Common myeloid progenitor, CD34-positive (primary cell): Measurements from ENCODE around the gene TMEM86B. TPM values are rescaled to one million over a fixed set of nuclear protein-coding genes. Genes with fewer than 3 reads are reported as not detected.

Experiments used
- CTCF ChIA-PET: fragments of 350-600 bp; sonication (Branson Sonifier 250); formaldehyde crosslinking; loops from one replicate; lab custom pipeline; 2021; ENCODE audit warnings: antibody characterized with exemption; lab: Charles Lee
- POLR2A ChIA-PET: fragments of 350-600 bp; sonication (Branson Sonifier 250); formaldehyde crosslinking; loops from one replicate; lab custom pipeline; 2021; ENCODE audit warnings: antibody characterized with exemption; lab: Charles Lee
- DNase-seq, 3 donors: peaks; one replicate each; pipeline versions ENCODE4 v3.0.0 to v3.0.0-alpha.2; 2013
- H3K27ac ChIP-seq, 2 experiments: 1 replicate in 1 of 2; 2 replicates in 1 of 2; pipeline ENCODE4 v1.7.0; 2013; ENCODE audit warnings: inconsistent platforms in 2 of 2, low read length in 2 of 2, mild to moderate bottlenecking in 2 of 2, low read depth in 1 of 2, moderate library complexity in 1 of 2; ENCODE audit not compliant: severe bottlenecking in 2 of 2, insufficient read depth in 1 of 2, poor library complexity in 1 of 2
- H3K27me3 ChIP-seq, 5 experiments: replicated peaks in 2 of 5; 1 replicate in 3 of 5; 2 replicates in 2 of 5; pipeline versions ENCODE4 v1.6.1 to v1.7.0; 2013; ENCODE audit warnings: low read length in 4 of 5, mild to moderate bottlenecking in 2 of 5, moderate library complexity in 2 of 5, inconsistent platforms in 1 of 5; ENCODE audit not compliant: insufficient read depth in 5 of 5, control insufficient read depth in 4 of 5
- H3K36me3 ChIP-seq, 4 experiments: 1 replicate in 2 of 4; 2 replicates in 2 of 4; pipeline versions ENCODE4 v1.6.1 to v1.7.0; 2013; ENCODE audit warnings: low read length in 3 of 4, control low read depth in 1 of 4, mild to moderate bottlenecking in 1 of 4; ENCODE audit not compliant: control insufficient read depth in 4 of 4, insufficient read depth in 4 of 4
- H3K4me1 ChIP-seq, 4 experiments: 1 replicate in 3 of 4; 2 replicates in 1 of 4; pipeline versions ENCODE4 v1.6.1 to v1.7.1; 2013; ENCODE audit warnings: low read length in 3 of 4, mild to moderate bottlenecking in 3 of 4, control low read depth in 1 of 4, inconsistent platforms in 1 of 4, moderate library complexity in 1 of 4; ENCODE audit not compliant: control insufficient read depth in 4 of 4, insufficient read depth in 4 of 4; ENCODE audit errors: control extremely low read depth in 1 of 4
- H3K4me3 ChIP-seq, 7 experiments: 1 replicate in 4 of 7; 2 replicates in 3 of 7; pipeline versions ENCODE4 v1.5.1 to v1.7.0; 2013; ENCODE audit warnings: mild to moderate bottlenecking in 7 of 7, low read length in 6 of 7, moderate library complexity in 6 of 7, inconsistent platforms in 2 of 7, low read depth in 2 of 7, control low read depth in 1 of 7; ENCODE audit not compliant: insufficient read depth in 4 of 7, control insufficient read depth in 1 of 7; ENCODE audit errors: extremely low read depth in 1 of 7
- H3K9me3 ChIP-seq, 5 experiments: 1 replicate in 4 of 5; 2 replicates in 1 of 5; pipeline versions ENCODE4 v1.6.1 to v1.7.1; 2013; ENCODE audit warnings: low read length in 4 of 5, mild to moderate bottlenecking in 2 of 5, inconsistent platforms in 1 of 5, low read depth in 1 of 5, moderate library complexity in 1 of 5; ENCODE audit not compliant: control insufficient read depth in 4 of 5, insufficient read depth in 2 of 5; ENCODE audit errors: control extremely low read depth in 1 of 5
- WGBS: methylation state at CpG from one replicate; pipeline ENCODE4 v1.1.5; 2013; ENCODE audit not compliant: insufficient coverage; 5-methylcytosine and 5-hydroxymethylcytosine counted together
- polyA plus RNA-seq: library from polyadenylated mRNA; unstranded; fragments of 120-200 nt; gene quantifications from one replicate; pipeline ENCODE4 v1.2.1, GENCODE V29; 2013

The TMEM86B gene, protein sequence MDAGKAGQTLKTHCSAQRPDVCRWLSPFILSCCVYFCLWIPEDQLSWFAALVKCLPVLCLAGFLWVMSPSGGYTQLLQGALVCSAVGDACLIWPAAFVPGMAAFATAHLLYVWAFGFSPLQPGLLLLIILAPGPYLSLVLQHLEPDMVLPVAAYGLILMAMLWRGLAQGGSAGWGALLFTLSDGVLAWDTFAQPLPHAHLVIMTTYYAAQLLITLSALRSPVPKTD
- polyA plus RNA-seq: 7.8 TPM

- H3K36me3 ChIP-seq: peaks cover 9 to 91% (median 69%) of the 10 kb centered on the region in 4 experiments
- H3K27ac ChIP-seq: peak within 1 kb of the TSS in 1 of 2 experiments; percentile 5
- no peaks in the 10 kb centered on the region for H3K9me3 ChIP-seq
- H3K4me3 ChIP-seq: no peak within 1 kb of the TSS
- no peaks in the 10 kb centered on the region for H3K4me1 ChIP-seq
- WGBS: 93% methylated on average over 10 of the region's 12 CpGs
- POLR2A ChIA-PET: no interaction called here
- CTCF ChIA-PET: interaction anchor here (0.5 kb wide), 1 partner anchor 11 kb away, joined by 3 read pairs; no protein-coding TSS in a partner anchor
- DNase-seq: peak in 2 of 3 donors; percentile 52 to 75
- H3K27me3 ChIP-seq: no peaks in the 10 kb centered on the region
Measured at GRCh38 chr19:55228403-55229031, at the start of gene TMEM86B. TMEM86B (minus strand) TSS chr19:55228763; CDS start chr19:55228741, 22 bp downstream.

GRCh38 chr19:55277494-55277893 is 48.9 kb upstream of the TMEM86B start:
- H3K4me3 ChIP-seq: no peak overlapping the region
- peaks cover 0 to 22% (median 17%) of the 10 kb centered on the region in 4 experiments for H3K4me1 ChIP-seq
- 96% methylated on average over 13 of the region's 17 CpGs for WGBS
- no peaks in the 10 kb centered on the region for H3K27me3 ChIP-seq
- ChIA-PET CTCF (interaction anchor here (0.8 to 4.2 kb wide), 8 partner anchors 10 to 75 kb away, joined by 3 to 24 read pairs (median 6); partner anchors contain the start of genes KMT5C and PPP6R1), POLR2A (no interaction called here)
- peaks cover 0 to 36% (median 22%) of the 10 kb centered on the region in 4 experiments for H3K36me3 ChIP-seq
- no peak overlapping the region for H3K27ac ChIP-seq
- no peaks in the 10 kb centered on the region for H3K9me3 ChIP-seq
- DNase-seq: no peak

- H3K36me3 ChIP-seq: peaks cover 4 to 40% (median 26%) of the 10 kb centered on the region in 4 experiments
- no peaks in the 10 kb centered on the region for H3K9me3 ChIP-seq
- peaks cover 0 to 22% (median 17%) of the 10 kb centered on the region in 4 experiments for H3K4me1 ChIP-seq
- ChIA-PET POLR2A (no interaction called here), CTCF (interaction anchor here (1.9 to 2.2 kb wide), 4 partner anchors 11 to 17 kb away, joined by 5 to 11 read pairs (median 8); partner anchors contain the start of gene PPP6R1)
- H3K27ac ChIP-seq: no peak overlapping the region
- no peak overlapping the region for H3K4me3 ChIP-seq
- 93% methylated on average over 11 of the region's 15 CpGs for WGBS
- H3K27me3 ChIP-seq: no peaks in the 10 kb centered on the region
- no peak for DNase-seq
Measured at GRCh38 chr19:55276720-55277430, 48.3 kb upstream of the TMEM86B start.

DNA sequence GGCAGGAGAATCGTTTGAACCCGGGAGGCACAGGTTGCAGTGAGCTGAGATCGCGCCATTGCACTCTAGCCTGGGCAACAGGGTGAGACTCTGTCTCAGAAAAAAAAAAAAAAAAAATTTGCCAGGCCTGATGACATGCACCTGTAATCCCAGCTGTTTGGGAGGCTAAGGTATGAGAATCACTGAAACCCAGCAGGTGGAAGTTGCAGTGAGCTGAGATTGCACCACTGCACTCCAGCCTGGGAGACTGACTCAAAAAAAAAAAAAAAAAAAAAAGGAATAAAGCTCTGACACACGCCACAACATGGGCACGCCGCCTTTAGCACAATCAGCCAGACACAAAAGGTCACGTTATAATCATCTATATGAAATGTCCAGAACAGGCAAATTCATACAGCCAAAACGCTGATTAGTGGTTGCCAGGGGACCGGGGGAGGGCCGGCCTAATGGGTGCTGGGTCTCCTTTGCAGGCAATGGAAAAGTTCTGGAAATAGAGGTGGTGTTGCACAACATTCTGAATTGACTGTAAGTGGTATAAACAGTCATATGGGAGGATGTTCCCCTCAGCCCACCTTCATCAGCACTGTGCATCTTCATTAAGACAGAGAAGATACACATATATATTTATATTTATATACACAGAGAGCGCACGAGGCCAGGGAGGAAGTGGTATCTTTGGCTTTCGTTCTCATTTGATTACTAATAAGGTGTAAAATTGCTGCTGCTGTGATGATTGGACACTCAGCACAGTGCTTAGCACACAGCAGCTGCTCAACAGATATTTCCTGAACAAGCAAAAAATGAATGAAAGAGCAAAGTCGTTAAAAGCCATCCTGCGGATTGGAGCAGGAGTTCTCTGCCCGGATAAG is 47.5 kb upstream of the TMEM86B start:
- no peaks in the 10 kb centered on the region for H3K27me3 ChIP-seq
- CTCF ChIA-PET: interaction anchor here (0.9 to 2.2 kb wide), 2 partner anchors 15 to 18 kb away, joined by 3 to 9 read pairs; no protein-coding TSS in a partner anchor
- peaks cover 7 to 40% (median 29%) of the 10 kb centered on the region in 4 experiments for H3K36me3 ChIP-seq
- H3K4me3 ChIP-seq: no peak overlapping the region
- H3K9me3 ChIP-seq: no peaks in the 10 kb centered on the region
- peaks cover 0 to 16% (median 13%) of the 10 kb centered on the region in 4 experiments for H3K4me1 ChIP-seq
- no peak overlapping the region for H3K27ac ChIP-seq
- WGBS: 86% methylated on average over 7 of the region's 17 CpGs
- POLR2A ChIA-PET: no interaction called here
- DNase-seq: no peak

GRCh38 chr19:55273978-55274707 is 45.6 kb upstream of the TMEM86B start:
- CTCF ChIA-PET: no interaction called here
- Histone ChIP-seq H3K9me3 (no peaks in the 10 kb centered on the region), H3K4me1 (peaks cover 0 to 3% (median 1%) of the 10 kb centered on the region in 4 experiments), H3K27me3 (no peaks in the 10 kb centered on the region), H3K4me3 (no peak overlapping the region), H3K27ac (no peak overlapping the region), H3K36me3 (peaks cover 7 to 52% (median 35%) of the 10 kb centered on the region in 4 experiments)
- 99% methylated on average over 21 of the region's 36 CpGs for WGBS
- POLR2A ChIA-PET: no interaction called here
- DNase-seq: no peak

GRCh38 chr19:55272142-55272541 is 43.6 kb upstream of the TMEM86B start:
- no peak for DNase-seq
- Histone ChIP-seq H3K9me3 (no peaks in the 10 kb centered on the region), H3K4me1 (no peaks in the 10 kb centered on the region), H3K27ac (no peak overlapping the region), H3K4me3 (no peak overlapping the region), H3K27me3 (no peaks in the 10 kb centered on the region), H3K36me3 (peaks cover 7 to 48% (median 35%) of the 10 kb centered on the region in 4 experiments)
- ChIA-PET POLR2A (no interaction called here), CTCF (no interaction called here)
- WGBS: 98% methylated on average over 17 of the region's 18 CpGs
